SK-N-SH treated with all-trans-retinoic acid at 6 μM for 48 hours (cell line): ENCODE results near the gene HPCAL1.

Source experiments
- ATAC-seq: fragments of 200-7000 bp; cut with Tn5 transposase; 3 replicates; pipeline ENCODE4 v1.9.1; 2020; ENCODE audit warnings: mild to moderate bottlenecking, moderate library complexity
- ARNTL ChIP-seq: fragments of 450-650 bp; formaldehyde crosslinking; IDR thresholded peaks from 2 replicates; pipeline ENCODE4 v1.5.0; 2020; ENCODE audit warnings: low read depth, mild to moderate bottlenecking, moderate library complexity, borderline replicate concordance
- BACH2 ChIP-seq: fragments of 250-450 bp; sonication (Bioruptor Pico); IDR thresholded peaks from 2 replicates; pipeline ENCODE4 v1.9.0; 2021; ENCODE audit warnings: mild to moderate bottlenecking, borderline replicate concordance
- CSDC2 ChIP-seq: fragments of 250-450 bp; sonication (Bioruptor Pico); IDR thresholded peaks from 2 replicates; pipeline ENCODE4 v1.5.0; 2020; ENCODE audit warnings: mild to moderate bottlenecking, moderate library complexity
- ESRRG ChIP-seq: fragments of 250-450 bp; sonication (Bioruptor Pico); IDR thresholded peaks from 2 replicates; pipeline ENCODE4 v1.6.1; 2021; ENCODE audit warnings: mild to moderate bottlenecking
- GLIS3 ChIP-seq: fragments of 250-450 bp; sonication (Bioruptor Pico); IDR thresholded peaks from 2 replicates; pipeline ENCODE4 v1.5.0; 2020; ENCODE audit warnings: mild to moderate bottlenecking, moderate library complexity
- ISL1 ChIP-seq: fragments of 250-450 bp; sonication (Bioruptor Pico); IDR thresholded peaks from 2 replicates; pipeline ENCODE4 v2.1.2; 2022; ENCODE audit warnings: mild to moderate bottlenecking, moderate library complexity
- OSR1 ChIP-seq: fragments of 250-450 bp; sonication (Bioruptor Pico); IDR thresholded peaks from 2 replicates; pipeline ENCODE4 v1.8.0; 2022; ENCODE audit warnings: moderate library complexity, mild to moderate bottlenecking, inconsistent platforms
- RARB ChIP-seq: fragments of 250-450 bp; sonication (Bioruptor Pico); IDR thresholded peaks from 2 replicates; pipeline ENCODE4 v1.8.0; 2021; ENCODE audit warnings: mild to moderate bottlenecking, moderate library complexity
- SNAI2 ChIP-seq: fragments of 250-450 bp; sonication (Bioruptor Pico); IDR thresholded peaks from 2 replicates; pipeline ENCODE4 v1.5.0; 2020; ENCODE audit warnings: mild to moderate bottlenecking, moderate library complexity
- TCF4 ChIP-seq: fragments of 250-450 bp; sonication (Bioruptor Pico); IDR thresholded peaks from 2 replicates; pipeline ENCODE4 v1.8.0; 2021; ENCODE audit warnings: mild to moderate bottlenecking, moderate library complexity, borderline replicate concordance
- TOX ChIP-seq: fragments of 250-450 bp; sonication (Bioruptor Pico); IDR thresholded peaks from 2 replicates; pipeline ENCODE4 v1.8.0; 2021; ENCODE audit warnings: mild to moderate bottlenecking, moderate library complexity, borderline replicate concordance
- ZC3H10 ChIP-seq: fragments of 250-450 bp; sonication (Bioruptor Pico); IDR thresholded peaks from 2 replicates; pipeline ENCODE4 v1.5.1; 2021; ENCODE audit warnings: mild to moderate bottlenecking, moderate library complexity
- ZFP3 ChIP-seq: fragments of 250-450 bp; sonication (Bioruptor Pico); IDR thresholded peaks from 2 replicates; pipeline ENCODE4 v1.5.0; 2020; ENCODE audit warnings: mild to moderate bottlenecking, moderate library complexity
- ZFP30 ChIP-seq: fragments of 450-650 bp; formaldehyde crosslinking; IDR thresholded peaks from 2 replicates; pipeline ENCODE4 v1.5.0; 2022; ENCODE audit warnings: mild to moderate bottlenecking, moderate library complexity
- ZNF565 ChIP-seq: fragments of 450-650 bp; formaldehyde crosslinking; conservative IDR thresholded peaks from 2 replicates; pipeline ENCODE4 v1.5.0; 2020; ENCODE audit warnings: low read depth, mild to moderate bottlenecking, moderate library complexity
- ZNF70 ChIP-seq: fragments of 450-650 bp; formaldehyde crosslinking; IDR thresholded peaks from 2 replicates; pipeline ENCODE4 v1.5.0; 2020; ENCODE audit warnings: mild to moderate bottlenecking, moderate library complexity
- ZNF8 ChIP-seq: fragments of 450-650 bp; formaldehyde crosslinking; IDR thresholded peaks from 2 replicates; pipeline ENCODE4 v1.5.0; 2020; ENCODE audit warnings: mild to moderate bottlenecking, moderate library complexity
- TF ChIP-seq, protein P1 (sequence below): fragments of 250-450 bp; sonication (Bioruptor Pico); IDR thresholded peaks from 2 replicates; pipeline ENCODE4 v1.5.0; 2020; ENCODE audit warnings: mild to moderate bottlenecking, moderate library complexity
- TF ChIP-seq, protein P2 (sequence below): fragments of 250-450 bp; sonication (Bioruptor Pico); IDR thresholded peaks from 2 replicates; pipeline ENCODE4 v1.5.1; 2021; ENCODE audit warnings: mild to moderate bottlenecking, moderate library complexity
- TF ChIP-seq, protein P3 (sequence below): fragments of 250-450 bp; sonication (Bioruptor Pico); IDR thresholded peaks from 2 replicates; pipeline ENCODE4 v1.8.0; 2021; ENCODE audit warnings: low read depth, mild to moderate bottlenecking, moderate library complexity, borderline replicate concordance
- TF ChIP-seq, protein P4 (sequence below): fragments of 250-450 bp; sonication (Bioruptor Pico); IDR thresholded peaks from 2 replicates; pipeline ENCODE4 v1.5.1; 2020; ENCODE audit warnings: low read depth, mild to moderate bottlenecking, moderate library complexity

The HPCAL1 gene

DNA sequence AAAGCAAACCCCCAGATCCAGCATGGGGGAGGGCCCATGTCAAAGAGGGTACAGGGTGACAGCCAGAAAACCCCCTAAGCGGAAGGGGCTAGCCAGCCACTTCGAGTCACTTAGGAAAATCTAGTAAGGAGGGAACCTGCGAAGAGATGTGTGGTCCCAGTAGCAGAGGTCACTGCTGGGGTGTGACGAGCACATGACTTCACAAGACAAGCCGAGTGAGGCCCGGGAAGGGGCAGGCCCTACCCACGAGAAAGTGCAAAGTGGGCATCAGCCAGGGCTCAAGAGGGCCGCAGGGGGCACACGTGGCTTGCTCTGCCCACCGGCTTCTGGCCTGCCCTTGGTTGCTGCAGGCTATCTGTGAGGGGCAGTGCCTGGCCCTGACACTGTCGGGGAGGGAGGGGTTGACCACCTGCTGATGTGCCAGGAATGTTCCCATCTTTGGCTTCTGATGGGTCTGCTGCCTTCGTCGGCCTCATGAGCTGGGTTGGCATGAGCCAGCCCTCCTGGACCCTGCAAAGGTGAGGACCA is 133.9 kb downstream of the HPCAL1 start:
- ATAC-seq, result peak; percentile 1; the same call in 2 of the 3 replicates
- no peak for TF ChIP-seq GLIS3
- TF ChIP-seq ARNTL (CRISPR knock-in tag), result no peak
- no peak for TF ChIP-seq BACH2
- TF ChIP-seq, protein P1, sequence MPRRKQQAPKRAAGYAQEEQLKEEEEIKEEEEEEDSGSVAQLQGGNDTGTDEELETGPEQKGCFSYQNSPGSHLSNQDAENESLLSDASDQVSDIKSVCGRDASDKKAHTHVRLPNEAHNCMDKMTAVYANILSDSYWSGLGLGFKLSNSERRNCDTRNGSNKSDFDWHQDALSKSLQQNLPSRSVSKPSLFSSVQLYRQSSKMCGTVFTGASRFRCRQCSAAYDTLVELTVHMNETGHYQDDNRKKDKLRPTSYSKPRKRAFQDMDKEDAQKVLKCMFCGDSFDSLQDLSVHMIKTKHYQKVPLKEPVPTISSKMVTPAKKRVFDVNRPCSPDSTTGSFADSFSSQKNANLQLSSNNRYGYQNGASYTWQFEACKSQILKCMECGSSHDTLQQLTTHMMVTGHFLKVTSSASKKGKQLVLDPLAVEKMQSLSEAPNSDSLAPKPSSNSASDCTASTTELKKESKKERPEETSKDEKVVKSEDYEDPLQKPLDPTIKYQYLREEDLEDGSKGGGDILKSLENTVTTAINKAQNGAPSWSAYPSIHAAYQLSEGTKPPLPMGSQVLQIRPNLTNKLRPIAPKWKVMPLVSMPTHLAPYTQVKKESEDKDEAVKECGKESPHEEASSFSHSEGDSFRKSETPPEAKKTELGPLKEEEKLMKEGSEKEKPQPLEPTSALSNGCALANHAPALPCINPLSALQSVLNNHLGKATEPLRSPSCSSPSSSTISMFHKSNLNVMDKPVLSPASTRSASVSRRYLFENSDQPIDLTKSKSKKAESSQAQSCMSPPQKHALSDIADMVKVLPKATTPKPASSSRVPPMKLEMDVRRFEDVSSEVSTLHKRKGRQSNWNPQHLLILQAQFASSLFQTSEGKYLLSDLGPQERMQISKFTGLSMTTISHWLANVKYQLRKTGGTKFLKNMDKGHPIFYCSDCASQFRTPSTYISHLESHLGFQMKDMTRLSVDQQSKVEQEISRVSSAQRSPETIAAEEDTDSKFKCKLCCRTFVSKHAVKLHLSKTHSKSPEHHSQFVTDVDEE (CRISPR knock-in tag), result no peak
- TF ChIP-seq ZNF8, result no peak
- no peak for TF ChIP-seq ZC3H10 (CRISPR knock-in tag)
- TF ChIP-seq, protein P2, sequence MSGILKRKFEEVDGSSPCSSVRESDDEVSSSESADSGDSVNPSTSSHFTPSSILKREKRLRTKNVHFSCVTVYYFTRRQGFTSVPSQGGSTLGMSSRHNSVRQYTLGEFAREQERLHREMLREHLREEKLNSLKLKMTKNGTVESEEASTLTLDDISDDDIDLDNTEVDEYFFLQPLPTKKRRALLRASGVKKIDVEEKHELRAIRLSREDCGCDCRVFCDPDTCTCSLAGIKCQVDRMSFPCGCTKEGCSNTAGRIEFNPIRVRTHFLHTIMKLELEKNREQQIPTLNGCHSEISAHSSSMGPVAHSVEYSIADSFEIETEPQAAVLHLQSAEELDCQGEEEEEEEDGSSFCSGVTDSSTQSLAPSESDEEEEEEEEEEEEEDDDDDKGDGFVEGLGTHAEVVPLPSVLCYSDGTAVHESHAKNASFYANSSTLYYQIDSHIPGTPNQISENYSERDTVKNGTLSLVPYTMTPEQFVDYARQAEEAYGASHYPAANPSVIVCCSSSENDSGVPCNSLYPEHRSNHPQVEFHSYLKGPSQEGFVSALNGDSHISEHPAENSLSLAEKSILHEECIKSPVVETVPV, result no peak
- no peak for TF ChIP-seq ZNF565
- no peak for TF ChIP-seq CSDC2
- TF ChIP-seq, protein P3, sequence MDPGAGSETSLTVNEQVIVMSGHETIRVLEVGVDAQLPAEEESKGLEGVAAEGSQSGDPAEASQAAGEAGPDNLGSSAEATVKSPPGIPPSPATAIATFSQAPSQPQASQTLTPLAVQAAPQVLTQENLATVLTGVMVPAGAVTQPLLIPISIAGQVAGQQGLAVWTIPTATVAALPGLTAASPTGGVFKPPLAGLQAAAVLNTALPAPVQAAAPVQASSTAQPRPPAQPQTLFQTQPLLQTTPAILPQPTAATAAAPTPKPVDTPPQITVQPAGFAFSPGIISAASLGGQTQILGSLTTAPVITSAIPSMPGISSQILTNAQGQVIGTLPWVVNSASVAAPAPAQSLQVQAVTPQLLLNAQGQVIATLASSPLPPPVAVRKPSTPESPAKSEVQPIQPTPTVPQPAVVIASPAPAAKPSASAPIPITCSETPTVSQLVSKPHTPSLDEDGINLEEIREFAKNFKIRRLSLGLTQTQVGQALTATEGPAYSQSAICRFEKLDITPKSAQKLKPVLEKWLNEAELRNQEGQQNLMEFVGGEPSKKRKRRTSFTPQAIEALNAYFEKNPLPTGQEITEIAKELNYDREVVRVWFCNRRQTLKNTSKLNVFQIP (CRISPR knock-in tag), result no peak
- TF ChIP-seq SNAI2, result no peak
- no peak for TF ChIP-seq TCF4
- TF ChIP-seq ZFP30 (CRISPR knock-in tag), result no peak
- TF ChIP-seq ESRRG, result no peak
- no peak for TF ChIP-seq ZNF70 (CRISPR knock-in tag)
- no peak for TF ChIP-seq RARB (CRISPR knock-in tag)
- no peak for TF ChIP-seq ZFP3 (CRISPR knock-in tag)

DNA sequence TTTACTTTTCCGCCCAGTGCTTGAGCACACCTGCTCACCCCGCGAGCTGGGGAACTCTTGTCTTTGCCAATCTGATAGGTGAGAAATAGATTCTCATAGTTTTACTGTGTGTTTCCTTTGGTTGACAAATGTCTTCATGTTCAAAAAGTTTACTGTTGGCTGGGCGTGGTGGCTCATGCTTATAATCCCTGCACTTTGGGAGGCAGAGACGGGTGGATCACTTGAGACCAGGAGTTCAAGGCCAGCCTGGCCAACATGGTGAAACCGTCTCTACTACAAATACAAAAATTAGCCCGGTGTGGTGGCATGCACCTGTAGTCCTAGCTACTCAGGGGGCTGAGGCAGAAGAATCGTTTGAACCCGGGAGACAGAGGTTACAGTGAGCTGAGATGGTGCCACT is 135.1 kb downstream of the HPCAL1 start:
- ATAC-seq, result no peak
- TF ChIP-seq, protein P4, sequence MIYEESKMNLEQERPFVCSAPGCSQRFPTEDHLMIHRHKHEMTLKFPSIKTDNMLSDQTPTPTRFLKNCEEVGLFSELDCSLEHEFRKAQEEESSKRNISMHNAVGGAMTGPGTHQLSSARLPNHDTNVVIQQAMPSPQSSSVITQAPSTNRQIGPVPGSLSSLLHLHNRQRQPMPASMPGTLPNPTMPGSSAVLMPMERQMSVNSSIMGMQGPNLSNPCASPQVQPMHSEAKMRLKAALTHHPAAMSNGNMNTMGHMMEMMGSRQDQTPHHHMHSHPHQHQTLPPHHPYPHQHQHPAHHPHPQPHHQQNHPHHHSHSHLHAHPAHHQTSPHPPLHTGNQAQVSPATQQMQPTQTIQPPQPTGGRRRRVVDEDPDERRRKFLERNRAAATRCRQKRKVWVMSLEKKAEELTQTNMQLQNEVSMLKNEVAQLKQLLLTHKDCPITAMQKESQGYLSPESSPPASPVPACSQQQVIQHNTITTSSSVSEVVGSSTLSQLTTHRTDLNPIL (CRISPR knock-in tag), result no peak
- no peak for TF ChIP-seq BACH2
- TF ChIP-seq ISL1 (CRISPR knock-in tag), result no peak
- TF ChIP-seq TOX (CRISPR knock-in tag), result no peak
- TF ChIP-seq, all 23 proteins: peak for 0

DNA sequence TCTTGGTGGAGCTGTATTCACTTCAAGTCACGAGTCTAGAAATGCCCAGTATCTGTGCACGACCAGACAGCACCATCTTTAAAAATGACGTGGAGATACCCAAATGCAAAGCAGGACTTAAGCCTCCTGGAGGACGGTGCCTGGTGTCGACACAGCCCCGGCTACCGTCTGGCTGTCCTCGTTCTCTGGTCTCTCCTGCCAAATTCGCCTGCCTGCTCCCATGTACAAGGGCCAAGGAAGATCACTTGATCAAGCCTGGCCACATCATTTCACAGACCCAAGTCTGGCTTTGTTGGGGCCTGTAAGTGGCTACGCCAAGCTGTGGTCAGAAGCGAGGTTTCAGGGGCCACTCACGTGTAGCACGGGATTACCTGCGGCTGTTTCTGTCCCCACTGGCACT is 136.0 kb downstream of the HPCAL1 start:
- TF ChIP-seq ZFP3 (CRISPR knock-in tag), result no peak
- TF ChIP-seq, protein P3 (CRISPR knock-in tag), result no peak
- TF ChIP-seq GLIS3, result 0 out of 2 replicates have a peak, but pooled peaks have one; percentile 3
- TF ChIP-seq, all 23 proteins: peak for 1
- no peak for ATAC-seq

DNA sequence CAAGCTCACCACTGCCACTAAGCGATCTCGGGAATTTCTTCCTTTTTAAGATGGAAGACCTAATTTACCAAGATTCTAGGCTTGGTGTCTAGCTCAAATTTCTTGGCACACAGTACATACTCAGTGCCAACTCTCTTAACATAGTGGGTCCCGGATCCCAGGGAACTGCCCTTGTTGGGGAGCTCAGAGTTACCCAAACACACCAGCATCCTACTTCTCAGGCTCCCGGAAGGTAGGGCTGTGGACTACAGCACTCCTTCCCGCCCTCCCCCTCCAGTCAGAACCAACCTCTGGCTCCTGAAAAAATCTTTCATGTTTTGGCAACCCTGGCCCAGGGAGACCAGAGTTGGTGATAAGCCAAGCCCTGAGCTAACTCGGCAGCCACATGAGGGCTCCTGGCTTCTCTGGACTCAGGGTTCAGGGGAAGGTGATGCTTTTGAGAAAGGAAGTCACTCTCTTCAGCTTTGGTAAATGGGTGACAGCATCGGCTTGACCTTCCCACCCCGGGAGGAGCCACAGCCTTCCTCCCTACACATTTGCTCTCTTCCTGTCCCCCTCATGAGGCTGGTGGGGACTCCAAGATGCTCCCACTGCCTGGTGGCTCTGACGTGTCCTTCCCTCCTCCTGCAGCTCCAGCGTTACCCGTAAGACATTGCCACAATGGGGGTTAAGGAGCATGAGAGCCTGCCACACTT is 136.6 kb downstream of the HPCAL1 start:
- TF ChIP-seq OSR1 (CRISPR knock-in tag), result no peak
- peak; percentile 3; the same call in 1 of the 2 replicates for TF ChIP-seq ESRRG
- no peak; the same call in 2 of the 3 replicates for ATAC-seq
